MM.1S (cell line): ENCODE results near the gene IGFN1.

Source experiments
- EZH2 ChIP-seq: fragments of 300-600 bp; sonication (generic); optimal IDR thresholded peaks from 2 replicates; pipeline ENCODE3; 2017; ENCODE audit warnings: low read depth, mild to moderate bottlenecking, antibody characterized with exemption, low read length, mixed read lengths
- EZH2phosphoT487 ChIP-seq: fragments of 300-600 bp; sonication (generic); IDR thresholded peaks from 2 replicates; pipeline ENCODE4 v1.6.1; 2018; ENCODE audit warnings: antibody characterized with exemption, low read length
- TF ChIP-seq, protein P1 (sequence below): fragments of 300-600 bp; sonication (generic); IDR thresholded peaks from 2 replicates; pipeline ENCODE4 v1.5.1; 2016; ENCODE audit warnings: antibody characterized with exemption, low read length, mixed read lengths

DNA sequence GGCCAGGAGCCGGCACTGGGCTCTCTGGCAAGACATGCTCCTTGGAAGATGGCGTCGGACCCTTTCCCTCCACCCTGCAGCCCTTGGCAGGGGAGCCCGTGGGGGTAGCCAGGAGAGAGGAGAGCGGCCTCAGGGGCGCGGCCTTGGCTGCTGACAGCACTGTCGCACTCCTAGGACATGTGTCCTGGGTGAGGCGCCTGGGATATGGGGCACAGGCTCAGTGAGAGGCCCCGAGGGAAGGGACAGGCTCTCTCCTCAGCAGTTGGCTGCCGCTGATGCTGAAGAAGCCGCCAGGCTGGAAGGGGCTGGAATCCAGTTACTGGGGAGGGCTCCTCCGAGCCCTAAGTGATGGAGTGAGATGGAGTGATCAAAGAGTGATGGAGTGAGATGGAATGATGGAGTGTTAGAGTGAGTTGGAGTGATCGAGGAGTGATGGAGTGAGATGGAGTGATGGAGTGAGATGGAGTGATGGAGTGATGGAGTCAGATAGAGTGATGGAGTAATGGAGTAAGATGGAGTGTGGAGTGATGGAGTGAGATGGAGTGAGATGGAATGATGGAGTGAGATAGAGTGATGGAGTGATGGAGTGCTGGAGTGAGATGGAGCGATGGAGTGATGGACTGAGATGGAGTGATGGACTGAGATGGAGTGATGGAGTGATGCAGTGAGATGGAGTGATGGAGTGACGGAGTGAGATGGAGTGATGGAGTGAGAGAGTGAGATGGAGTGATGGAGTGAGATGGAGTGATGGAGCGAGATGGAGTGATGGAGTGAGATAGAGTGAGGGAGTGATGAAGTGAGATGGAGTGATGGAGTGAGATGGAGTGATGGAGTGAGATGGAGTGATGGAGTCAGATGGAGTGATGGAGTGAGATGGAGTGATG is 65.1 kb downstream of the IGFN1 start:
- TF ChIP-seq EZH2phosphoT487 (no peak), EZH2 (no peak)
- TF ChIP-seq, protein P1, sequence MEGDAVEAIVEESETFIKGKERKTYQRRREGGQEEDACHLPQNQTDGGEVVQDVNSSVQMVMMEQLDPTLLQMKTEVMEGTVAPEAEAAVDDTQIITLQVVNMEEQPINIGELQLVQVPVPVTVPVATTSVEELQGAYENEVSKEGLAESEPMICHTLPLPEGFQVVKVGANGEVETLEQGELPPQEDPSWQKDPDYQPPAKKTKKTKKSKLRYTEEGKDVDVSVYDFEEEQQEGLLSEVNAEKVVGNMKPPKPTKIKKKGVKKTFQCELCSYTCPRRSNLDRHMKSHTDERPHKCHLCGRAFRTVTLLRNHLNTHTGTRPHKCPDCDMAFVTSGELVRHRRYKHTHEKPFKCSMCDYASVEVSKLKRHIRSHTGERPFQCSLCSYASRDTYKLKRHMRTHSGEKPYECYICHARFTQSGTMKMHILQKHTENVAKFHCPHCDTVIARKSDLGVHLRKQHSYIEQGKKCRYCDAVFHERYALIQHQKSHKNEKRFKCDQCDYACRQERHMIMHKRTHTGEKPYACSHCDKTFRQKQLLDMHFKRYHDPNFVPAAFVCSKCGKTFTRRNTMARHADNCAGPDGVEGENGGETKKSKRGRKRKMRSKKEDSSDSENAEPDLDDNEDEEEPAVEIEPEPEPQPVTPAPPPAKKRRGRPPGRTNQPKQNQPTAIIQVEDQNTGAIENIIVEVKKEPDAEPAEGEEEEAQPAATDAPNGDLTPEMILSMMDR: no peak
